HepG2 (cell line): Measurements from ENCODE around the gene PDK2. TPM values are rescaled to one million over a fixed set of nuclear protein-coding genes. Genes with fewer than 3 reads are reported as not detected.

Experiments
- ATAC-seq: fragments of 200-7000 bp; cut with Tn5 transposase; 3 replicates; pipeline ENCODE4 v1.9.1; 2020; ENCODE audit warnings: mild to moderate bottlenecking, moderate library complexity
- BruUV-seq: library from RNA; stranded (reverse); fragments of 400-500 nt; replicated peaks from 2 replicates; lab custom pipeline; 2021; lab: Mats Ljungman, UMichigan
- CTCF ChIA-PET: fragments of 300-600 bp; formaldehyde crosslinking; extraction: SDS; loops from one replicate; lab custom pipeline; 2021; ENCODE audit warnings: low total read pairs, inconsistent platforms, low intra/inter-chr PET ratio; lab: Yijun Ruan, JAX
- POLR2A ChIA-PET: fragments of 350-600 bp; sonication (Branson Sonifier 250); formaldehyde crosslinking; loops from one replicate; lab custom pipeline; 2020; ENCODE audit warnings: antibody characterized with exemption, inconsistent platforms; lab: Yijun Ruan, JAX
- DNase-seq: peaks from one replicate; pipeline ENCODE4 v3.0.0-alpha.2; 2015; ENCODE audit warnings: low spot score
- FAIRE-seq: peaks from 3 replicates; lab custom pipeline; 2011; peaks lifted over from hg19 to GRCh38; lab: Jason Lieb, UNC
- H2AFZ ChIP-seq: one replicate; pipeline ENCODE4 v1.6.1; 2011; ENCODE audit warnings: low read length, inconsistent platforms
- H3K27ac ChIP-seq: fragments of 300-600 bp; 3 replicates; pipeline ENCODE4 v1.8.0; 2011; ENCODE audit warnings: mixed run types, mild to moderate bottlenecking, mixed read lengths, low read length, inconsistent platforms; ENCODE audit not compliant: insufficient read depth; ENCODE audit errors: extremely low read length
- H3K27me3 ChIP-seq, 2 experiments: fragments of 200-600 bp in 1 of 2; 2 replicates in 1 of 2; 3 replicates in 1 of 2; pipeline versions ENCODE4 v1.6.0 to v1.8.0; 2011; ENCODE audit warnings: low read length in 2 of 2, mild to moderate bottlenecking in 2 of 2, moderate library complexity in 2 of 2, inconsistent platforms in 1 of 2; ENCODE audit not compliant: insufficient read depth in 2 of 2, control insufficient read depth in 1 of 2
- H3K36me3 ChIP-seq, 2 experiments: fragments of 200-600 bp in 1 of 2; replicated peaks in 1 of 2; 2 replicates in 1 of 2; 3 replicates in 1 of 2; pipeline versions ENCODE4 v1.5.1 to v1.8.0; 2011; ENCODE audit warnings: low read length in 2 of 2, inconsistent platforms in 1 of 2; ENCODE audit not compliant: insufficient read depth in 2 of 2, control insufficient read depth in 1 of 2
- H3K4me1 ChIP-seq: 2 replicates; pipeline ENCODE4 v1.5.1; 2012; ENCODE audit warnings: low read length, inconsistent platforms; ENCODE audit not compliant: insufficient read depth
- H3K4me2 ChIP-seq: 2 replicates; pipeline ENCODE4 v1.6.0; 2011; ENCODE audit warnings: low read depth, low read length, inconsistent platforms
- H3K4me3 ChIP-seq, 3 experiments: fragments of 200-600 bp in 1 of 3; sonication (generic), shearing (Covaris generic) in 1 of 3; replicated peaks in 1 of 3; 2 replicates each; pipeline ENCODE4 v1.5.1; 2011 to 2016; ENCODE audit warnings: low read length in 3 of 3, inconsistent platforms in 2 of 3, low read depth in 2 of 3, mild to moderate bottlenecking in 2 of 3, control low read depth in 1 of 3, mixed read lengths in 1 of 3; ENCODE audit not compliant: insufficient read depth in 1 of 3
- H3K79me2 ChIP-seq: one replicate; pipeline ENCODE4 v1.6.1; 2011; ENCODE audit warnings: low read length, inconsistent platforms; ENCODE audit not compliant: insufficient read depth
- H3K9ac ChIP-seq: 2 replicates; pipeline ENCODE4 v1.6.0; 2011; ENCODE audit warnings: mild to moderate bottlenecking, low read depth, low read length, inconsistent platforms; ENCODE audit not compliant: insufficient read depth
- H3K9me3 ChIP-seq: 2 replicates; pipeline ENCODE4 v1.5.1; 2012; ENCODE audit warnings: mild to moderate bottlenecking, low read length
- H4K20me1 ChIP-seq: 2 replicates; pipeline ENCODE4 v1.6.0; 2011; ENCODE audit warnings: inconsistent platforms, mild to moderate bottlenecking, low read length, moderate library complexity; ENCODE audit not compliant: insufficient read depth
- AGO2 ChIP-seq: fragments of 200-400 bp; formaldehyde crosslinking; optimal IDR thresholded peaks from 2 replicates; pipeline ENCODE3; 2017; ENCODE audit warnings: mild to moderate bottlenecking, low read depth, low read length, moderate library complexity
- ATF2 ChIP-seq: sonication (generic); formaldehyde crosslinking; IDR thresholded peaks from 2 replicates; pipeline ENCODE4 v1.4.0; 2020; ENCODE audit warnings: missing genetic modification reagents
- ATRX ChIP-seq: sonication (generic); formaldehyde crosslinking; IDR thresholded peaks from 2 replicates; pipeline ENCODE4 v1.4.0; 2020; ENCODE audit warnings: missing genetic modification reagents, borderline replicate concordance
- CEBPB ChIP-seq: IDR thresholded peaks from 2 replicates; pipeline ENCODE4 v1.6.1; 2011; ENCODE audit warnings: low read depth, low read length, improper control_type of control experiment, borderline replicate concordance
- GATAD2A ChIP-seq: IDR thresholded peaks from 2 replicates; pipeline ENCODE4 v1.6.1; 2016
- MATR3 ChIP-seq: sonication (generic); formaldehyde crosslinking; IDR thresholded peaks from 2 replicates; pipeline ENCODE4 v1.4.0; 2020; ENCODE audit warnings: missing genetic modification reagents
- MYNN ChIP-seq: sonication (generic); formaldehyde crosslinking; IDR thresholded peaks from 2 replicates; pipeline ENCODE4 v1.4.0; 2020; ENCODE audit warnings: mild to moderate bottlenecking, low read depth, missing genetic modification reagents
- SNAI1 ChIP-seq: sonication (generic); formaldehyde crosslinking; IDR thresholded peaks from 2 replicates; pipeline ENCODE4 v1.5.0; 2020; ENCODE audit warnings: mild to moderate bottlenecking, missing genetic modification reagents, borderline replicate concordance
- ZGPAT ChIP-seq: IDR thresholded peaks from 2 replicates; pipeline ENCODE4 v1.6.1; 2016; ENCODE audit warnings: mild to moderate bottlenecking
- ZKSCAN1 ChIP-seq: fragments of 150-350 bp; IDR thresholded peaks from 2 replicates; pipeline ENCODE4 v1.6.1; 2014; ENCODE audit warnings: low read length
- ZNF142 ChIP-seq: sonication (generic); formaldehyde crosslinking; IDR thresholded peaks from 2 replicates; pipeline ENCODE4 v1.4.0; 2020; ENCODE audit warnings: missing genetic modification reagents
- ZSCAN22 ChIP-seq: sonication (generic); formaldehyde crosslinking; IDR thresholded peaks from 2 replicates; pipeline ENCODE4 v1.4.0; 2020; ENCODE audit warnings: mild to moderate bottlenecking, missing genetic modification reagents
- WGBS: methylation state at CpG from one replicate; pipeline ENCODE4 v1.1.6; 2017; ENCODE audit warnings: low lambda C conversion rate; 5-methylcytosine and 5-hydroxymethylcytosine counted together
- in situ Hi-C: cut with HindIII; loops from 2 replicates; pipeline ENCODE4 v1.10.0; 2017; ENCODE audit warnings: low pct_unique_long_range_greater_than_20kb; ENCODE audit not compliant: extremely low pct_ligation_motif_present
- intact Hi-C: fragments of 100-400 bp; cut with micrococcal nuclease; formaldehyde crosslinking; loops from one replicate; pipeline ENCODE4 v1.10.0; 2022; ENCODE audit not compliant: unreplicated experiment
- polyA plus RNA-seq, 8 experiments: library from polyadenylated mRNA; depleted of rRNA in 3 of 8; stranded (reverse) in 7 of 8; unstranded in 1 of 8; fragments of >200 nt; fragmentation: Illumina TruSeq in 4 of 8; extraction: Trizol in 4 of 8; gene quantifications; 2 replicates each; pipeline versions ENCODE4 v1.2.1 to v1.2.3, GENCODE V29; 2011 to 2016; ENCODE audit warnings: low read depth in 4 of 8, missing spikeins in 1 of 8, mixed read lengths in 1 of 8; ENCODE audit not compliant: insufficient read depth in 1 of 8
- total RNA-seq, 5 experiments: library from RNA; depleted of rRNA; stranded (reverse); fragments of >200 nt; fragmentation: Illumina TruSeq; extraction: Trizol; gene quantifications; 2 replicates each; pipeline ENCODE4 v1.2.3, GENCODE V29; 2016; ENCODE audit warnings: low read depth in 1 of 5
- TF ChIP-seq, protein P1 (sequence below): sonication (generic); formaldehyde crosslinking; IDR thresholded peaks from 2 replicates; pipeline ENCODE4 v1.8.0; 2022; ENCODE audit warnings: mild to moderate bottlenecking, missing genetic modification reagents, moderate library complexity

PDK2 gene
- total and polyA plus RNA-seq, 2 of the 13 experiments (the other 11 are each of a cell fraction or from before 2014, with no cell fraction given), result 18.5 to 59.7 TPM

DNA sequence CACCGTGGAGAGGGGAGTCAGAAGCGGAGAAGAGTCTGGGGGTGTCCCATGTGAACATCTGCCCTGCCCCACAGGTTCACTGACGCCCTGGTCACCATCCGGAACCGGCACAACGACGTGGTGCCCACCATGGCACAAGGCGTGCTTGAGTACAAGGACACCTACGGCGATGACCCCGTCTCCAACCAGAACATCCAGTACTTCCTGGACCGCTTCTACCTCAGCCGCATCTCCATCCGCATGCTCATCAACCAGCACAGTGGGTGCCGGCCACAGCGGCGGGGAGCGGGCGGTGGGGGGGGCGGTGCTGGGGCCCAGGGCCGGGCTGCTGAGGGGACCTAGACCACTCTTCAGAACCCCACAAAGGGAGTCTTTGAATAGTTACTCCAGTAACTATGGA is 10.7 kb downstream of the PDK2 start (continued):
- no peak for TF ChIP-seq ATF2
- TF ChIP-seq ZSCAN22, result no peak
- no peak for TF ChIP-seq MATR3 (CRISPR knock-in tag)
- TF ChIP-seq, protein P1, sequence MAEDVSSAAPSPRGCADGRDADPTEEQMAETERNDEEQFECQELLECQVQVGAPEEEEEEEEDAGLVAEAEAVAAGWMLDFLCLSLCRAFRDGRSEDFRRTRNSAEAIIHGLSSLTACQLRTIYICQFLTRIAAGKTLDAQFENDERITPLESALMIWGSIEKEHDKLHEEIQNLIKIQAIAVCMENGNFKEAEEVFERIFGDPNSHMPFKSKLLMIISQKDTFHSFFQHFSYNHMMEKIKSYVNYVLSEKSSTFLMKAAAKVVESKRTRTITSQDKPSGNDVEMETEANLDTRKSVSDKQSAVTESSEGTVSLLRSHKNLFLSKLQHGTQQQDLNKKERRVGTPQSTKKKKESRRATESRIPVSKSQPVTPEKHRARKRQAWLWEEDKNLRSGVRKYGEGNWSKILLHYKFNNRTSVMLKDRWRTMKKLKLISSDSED, result no peak
- TF ChIP-seq MYNN (CRISPR knock-in tag), result no peak
- no peak for TF ChIP-seq CEBPB
- no peak for TF ChIP-seq GATAD2A (CRISPR knock-in tag)

DNA sequence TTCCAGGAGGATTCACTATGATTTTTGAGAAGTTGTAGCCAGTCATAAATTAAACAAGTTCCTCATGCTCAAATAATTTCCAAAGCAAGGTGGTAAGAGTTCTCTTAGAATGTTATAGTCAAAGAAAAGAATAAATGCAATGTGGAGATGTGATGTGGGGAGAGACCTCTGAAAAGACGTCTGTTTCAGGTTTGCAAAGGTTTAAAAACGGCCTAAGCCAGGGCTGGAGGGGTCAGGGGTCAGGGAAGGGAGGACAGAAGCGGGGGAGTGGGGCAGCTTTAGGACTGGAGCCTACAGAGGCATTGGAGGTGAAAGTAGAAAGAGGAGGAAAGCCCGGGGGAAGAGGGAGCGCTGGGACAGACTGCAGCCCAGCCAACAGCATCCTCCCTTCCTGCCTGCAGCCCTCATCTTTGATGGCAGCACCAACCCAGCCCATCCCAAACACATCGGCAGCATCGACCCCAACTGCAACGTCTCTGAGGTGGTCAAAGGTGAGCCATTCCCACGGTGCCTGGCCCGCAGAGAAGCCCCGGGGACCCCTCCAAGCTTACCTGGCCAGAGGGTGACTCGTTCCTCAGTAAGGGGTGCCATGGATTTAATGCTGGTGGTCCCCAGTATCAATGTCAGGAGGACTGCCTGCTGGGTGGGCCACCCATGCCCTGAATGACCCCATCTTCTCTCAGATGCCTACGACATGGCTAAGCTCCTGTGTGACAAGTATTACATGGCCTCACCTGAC is 11.4 kb downstream of the PDK2 start:
- H4K20me1 ChIP-seq, result no peaks in the 10 kb centered on the region
- ChIA-PET POLR2A (no interaction called here), CTCF (no interaction called here)
- H3K9me3 ChIP-seq, result no peaks in the 10 kb centered on the region
- no peak overlapping the region for H3K9ac ChIP-seq
- no peaks in the 10 kb centered on the region; a peak in 1 of 5 replicates for H3K36me3 ChIP-seq
- H3K79me2 ChIP-seq, result no peaks in the 10 kb centered on the region
- FAIRE-seq, result no peak
- DNase-seq, result no peak
- 89% methylated on average over 7 of the region's 13 CpGs for WGBS
- H3K27ac ChIP-seq, result no peak overlapping the region
- no peak overlapping the region for H3K4me2 ChIP-seq
- H3K4me1 ChIP-seq, result peaks cover 45% of the 10 kb centered on the region
- no peak overlapping the region for H3K4me3 ChIP-seq
- intact Hi-C loops, result no loop called here
- no TSS peak for BruUV-seq
- no peak overlapping the region for H2AFZ ChIP-seq
- H3K27me3 ChIP-seq, result no peaks in the 10 kb centered on the region
- in situ Hi-C loops, result no loop called here
- ATAC-seq, result no peak
- no peak for TF ChIP-seq ZGPAT
- TF ChIP-seq AGO2, result no peak
- TF ChIP-seq ZNF142 (CRISPR knock-in tag), result no peak
- TF ChIP-seq ATRX (CRISPR knock-in tag), result no peak
- no peak for TF ChIP-seq SNAI1 (CRISPR knock-in tag)
- no peak for TF ChIP-seq ZKSCAN1
